HCT116 (cell line): ENCODE results near the gene P2RY4. TPM values are rescaled to one million over a fixed set of nuclear protein-coding genes. Genes with fewer than 3 reads are reported as not detected.

Experiments
- ATAC-seq: fragments of 200-7000 bp; cut with Tn5 transposase; 2 replicates; pipeline ENCODE4 v1.9.1; 2020; ENCODE audit warnings: mild to moderate bottlenecking, moderate library complexity
- BruUV-seq: library from RNA; stranded (reverse); fragments of 400-500 nt; replicated peaks from 2 replicates; lab custom pipeline; 2021; lab: Mats Ljungman, UMichigan
- CTCF ChIA-PET: fragments of 300-600 bp; sonication (Branson Sonifier 250); formaldehyde crosslinking; loops from one replicate; lab custom pipeline; 2021; ENCODE audit warnings: antibody characterized with exemption; lab: Charles Lee
- POLR2A ChIA-PET: fragments of 300-600, 350-600 bp; sonication (Branson Sonifier 250); formaldehyde crosslinking; loops from one replicate; lab custom pipeline; 2021; ENCODE audit warnings: antibody characterized with exemption; lab: Charles Lee
- RAD21 ChIA-PET, 2 experiments: fragments of 300-600 bp; sonication (Branson Sonifier 250); formaldehyde crosslinking; loops; one replicate each; lab custom pipeline; 2023; ENCODE audit warnings: low total read pairs in 2 of 2; ENCODE audit not compliant: uncharacterized antibody in 2 of 2, unreplicated experiment in 2 of 2, low non-redundant PET in 1 of 2; lab: Charles Lee
- DNase-seq: peaks from one replicate; pipeline ENCODE4 v3.0.0-alpha.2; 2010; ENCODE audit warnings: low read depth, low spot score
- H2AFZ ChIP-seq: fragments of 200-600 bp; shearing (Covaris generic), sonication (generic); 2 replicates; pipeline ENCODE4 v1.6.1; 2017; ENCODE audit warnings: low read depth, mixed run types, mixed read lengths, antibody characterized with exemption, low read length; ENCODE audit not compliant: poor library complexity, severe bottlenecking
- H3K27ac ChIP-seq: 2 replicates; pipeline ENCODE4 v1.5.1; 2012; ENCODE audit warnings: low read depth, low read length
- H3K27me3 ChIP-seq: fragments of 200-600 bp; sonication (generic); 2 replicates; pipeline ENCODE4 v1.6.1; 2016; ENCODE audit warnings: mixed run types, low read length, mixed read lengths; ENCODE audit not compliant: insufficient read depth
- H3K36me3 ChIP-seq, 2 experiments: fragments of 200-500 bp in 1 of 2; fragments of 200-600 bp in 1 of 2; sonication (Bioruptor generic) in 1 of 2; sonication (generic) in 1 of 2; 2 replicates each; pipeline versions ENCODE4 v1.5.1 to v1.6.1; 2014 to 2016; ENCODE audit warnings: low read length in 2 of 2, inconsistent platforms in 1 of 2, mixed read lengths in 1 of 2, mixed run types in 1 of 2; ENCODE audit not compliant: insufficient read depth in 2 of 2, control insufficient read depth in 1 of 2
- H3K4me1 ChIP-seq, 2 experiments: fragments of 200-600 bp in 1 of 2; sonication (generic) in 1 of 2; 2 replicates each; pipeline versions ENCODE4 v1.5.1 to v1.6.1; 2012 to 2017; ENCODE audit warnings: low read length in 2 of 2, inconsistent platforms in 1 of 2, mild to moderate bottlenecking in 1 of 2, mixed read lengths in 1 of 2, mixed run types in 1 of 2, moderate library complexity in 1 of 2; ENCODE audit not compliant: insufficient read depth in 2 of 2, control insufficient read depth in 1 of 2
- H3K4me2 ChIP-seq: fragments of 200-600 bp; sonication (generic); 2 replicates; pipeline ENCODE4 v1.6.1; 2017; ENCODE audit warnings: mixed run types, low read length, mixed read lengths
- H3K4me3 ChIP-seq, 2 experiments: fragments of 200-600 bp in 1 of 2; sonication (generic) in 1 of 2; replicated peaks in 1 of 2; 2 replicates each; pipeline ENCODE4 v1.5.1; 2011 to 2016; ENCODE audit warnings: low read length in 2 of 2, control low read depth in 1 of 2, low read depth in 1 of 2, mild to moderate bottlenecking in 1 of 2, mixed read lengths in 1 of 2, mixed run types in 1 of 2
- H3K79me2 ChIP-seq: fragments of 200-600 bp; sonication (generic); 2 replicates; pipeline ENCODE4 v1.6.1; 2017; ENCODE audit warnings: mild to moderate bottlenecking, mixed run types, low read length, moderate library complexity, mixed read lengths; ENCODE audit not compliant: insufficient read depth
- H3K9ac ChIP-seq: fragments of 200-600 bp; sonication (generic); 2 replicates; pipeline ENCODE4 v1.6.1; 2016; ENCODE audit warnings: low read length, mixed read lengths
- H3K9me2 ChIP-seq: fragments of 200-600 bp; sonication (generic), shearing (Covaris generic); 2 replicates; pipeline ENCODE4 v1.6.1; 2017; ENCODE audit warnings: mixed run types, mild to moderate bottlenecking, moderate library complexity; ENCODE audit not compliant: insufficient read depth
- H3K9me3 ChIP-seq, 2 experiments: fragments of 200-500 bp in 1 of 2; fragments of 200-600 bp in 1 of 2; sonication (Bioruptor generic) in 1 of 2; sonication (generic) in 1 of 2; 2 replicates each; pipeline ENCODE4 v1.6.1; 2014 to 2017; ENCODE audit warnings: low read length in 2 of 2, mixed read lengths in 2 of 2, inconsistent platforms in 1 of 2, low read depth in 1 of 2, mild to moderate bottlenecking in 1 of 2, mixed run types in 1 of 2, moderate library complexity in 1 of 2; ENCODE audit not compliant: control insufficient read depth in 1 of 2, insufficient read depth in 1 of 2
- H4K20me1 ChIP-seq: fragments of 200-600 bp; sonication (generic), shearing (Covaris generic); 2 replicates; pipeline ENCODE4 v1.6.1; 2017; ENCODE audit warnings: mixed run types, mild to moderate bottlenecking, moderate library complexity; ENCODE audit not compliant: insufficient read depth
- CBX3 ChIP-seq: IDR thresholded peaks from 2 replicates; pipeline ENCODE4 v1.6.1; 2012; ENCODE audit warnings: low read depth
- EGR1 ChIP-seq: IDR thresholded peaks from 2 replicates; pipeline ENCODE4 v1.6.1; 2012; ENCODE audit warnings: low read depth
- ELF1 ChIP-seq: IDR thresholded peaks from 2 replicates; pipeline ENCODE4 v1.6.1; 2012; ENCODE audit warnings: low read depth, borderline replicate concordance
- EZH2 ChIP-seq: fragments of 200-600 bp; sonication (generic); IDR thresholded peaks from 2 replicates; pipeline ENCODE4 v1.6.1; 2017; ENCODE audit warnings: antibody characterized with exemption, mixed run types
- EZH2phosphoT487 ChIP-seq: fragments of 200-600 bp; IDR thresholded peaks from 2 replicates; pipeline ENCODE4 v1.6.1; 2018; ENCODE audit warnings: antibody characterized with exemption, borderline replicate concordance
- JUND ChIP-seq: IDR thresholded peaks from 2 replicates; pipeline ENCODE4 v1.6.1; 2012
- POLR2A ChIP-seq: IDR thresholded peaks from 2 replicates; pipeline ENCODE4 v1.7.0; 2011; ENCODE audit warnings: borderline replicate concordance; ENCODE audit not compliant: insufficient read depth, insufficient read length; ENCODE audit errors: extremely low read depth
- POLR2AphosphoS5 ChIP-seq: IDR thresholded peaks from 2 replicates; pipeline ENCODE4 v1.6.1; 2011; ENCODE audit warnings: mild to moderate bottlenecking, low read depth, low read length, moderate library complexity
- RAD21 ChIP-seq: IDR thresholded peaks from 2 replicates; pipeline ENCODE4 v1.6.1; 2012; ENCODE audit warnings: low read depth, mild to moderate bottlenecking
- SP1 ChIP-seq: IDR thresholded peaks from 2 replicates; pipeline ENCODE4 v1.6.1; 2012; ENCODE audit warnings: low read depth
- TCF7L2 ChIP-seq: IDR thresholded peaks from 2 replicates; pipeline ENCODE4 v1.7.0; 2011; ENCODE audit warnings: borderline replicate concordance, inconsistent platforms; ENCODE audit not compliant: insufficient read depth, insufficient read length; ENCODE audit errors: extremely low read depth
- YY1 ChIP-seq: IDR thresholded peaks from 2 replicates; pipeline ENCODE4 v1.6.1; 2011; ENCODE audit warnings: low read length, low read depth, moderate library complexity, mild to moderate bottlenecking; ENCODE audit not compliant: insufficient replicate concordance; ENCODE audit errors: extremely low read depth
- intact Hi-C: fragments of 100-400 bp; cut with micrococcal nuclease; formaldehyde crosslinking; loops from 2 replicates; pipeline ENCODE4 v1.10.0; 2022
- total RNA-seq: library from RNA; stranded (reverse); gene quantifications from one replicate; pipeline ENCODE4 v1.2.1, GENCODE V29; 2021; ENCODE audit not compliant: unreplicated experiment
- TF ChIP-seq, protein P1 (sequence below): IDR thresholded peaks from 2 replicates; pipeline ENCODE4 v1.6.1; 2012; ENCODE audit warnings: low read depth
- TF ChIP-seq, protein P2 (sequence below): IDR thresholded peaks from 2 replicates; pipeline ENCODE4 v1.6.1; 2012
- TF ChIP-seq, protein P3 (sequence below): IDR thresholded peaks from 2 replicates; pipeline ENCODE4 v1.6.1; 2012

The P2RY4 gene
- total RNA-seq, 1 experiment from 2014 or later: not detected

DNA sequence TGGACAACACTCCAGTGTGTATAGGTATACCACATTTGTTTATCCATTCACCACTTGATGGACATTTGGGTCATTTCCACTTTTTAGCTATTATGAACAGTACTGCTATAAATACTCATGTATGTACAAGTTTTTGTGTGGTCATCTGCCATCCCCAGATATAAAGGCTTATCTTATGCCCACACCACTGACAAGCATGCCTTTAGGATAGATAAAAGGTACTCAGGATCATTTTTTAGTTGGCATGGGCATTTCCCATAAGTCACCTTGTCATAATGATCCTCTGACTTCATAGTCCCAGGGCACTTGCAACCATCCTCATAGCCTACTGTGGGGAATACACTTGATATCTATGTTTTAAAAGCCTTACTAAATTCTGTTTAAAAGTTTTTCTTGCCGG lies 19.3 kb downstream of the P2RY4 start:
- ChIA-PET POLR2A (no interaction called here), RAD21 (no interaction called here), CTCF (no interaction called here)
- no peak for ATAC-seq
- no peaks in the 10 kb centered on the region for H3K9me3 ChIP-seq
- H3K9ac ChIP-seq: no peak overlapping the region
- H3K4me3 ChIP-seq: no peak overlapping the region
- no peak for TF ChIP-seq SP1
- no peak for TF ChIP-seq RAD21
- no peak for TF ChIP-seq YY1
- TF ChIP-seq POLR2AphosphoS5: no peak
- no peak for TF ChIP-seq CBX3
- TF ChIP-seq POLR2A: no peak
- TF ChIP-seq TCF7L2: no peak
- TF ChIP-seq, protein P1, sequence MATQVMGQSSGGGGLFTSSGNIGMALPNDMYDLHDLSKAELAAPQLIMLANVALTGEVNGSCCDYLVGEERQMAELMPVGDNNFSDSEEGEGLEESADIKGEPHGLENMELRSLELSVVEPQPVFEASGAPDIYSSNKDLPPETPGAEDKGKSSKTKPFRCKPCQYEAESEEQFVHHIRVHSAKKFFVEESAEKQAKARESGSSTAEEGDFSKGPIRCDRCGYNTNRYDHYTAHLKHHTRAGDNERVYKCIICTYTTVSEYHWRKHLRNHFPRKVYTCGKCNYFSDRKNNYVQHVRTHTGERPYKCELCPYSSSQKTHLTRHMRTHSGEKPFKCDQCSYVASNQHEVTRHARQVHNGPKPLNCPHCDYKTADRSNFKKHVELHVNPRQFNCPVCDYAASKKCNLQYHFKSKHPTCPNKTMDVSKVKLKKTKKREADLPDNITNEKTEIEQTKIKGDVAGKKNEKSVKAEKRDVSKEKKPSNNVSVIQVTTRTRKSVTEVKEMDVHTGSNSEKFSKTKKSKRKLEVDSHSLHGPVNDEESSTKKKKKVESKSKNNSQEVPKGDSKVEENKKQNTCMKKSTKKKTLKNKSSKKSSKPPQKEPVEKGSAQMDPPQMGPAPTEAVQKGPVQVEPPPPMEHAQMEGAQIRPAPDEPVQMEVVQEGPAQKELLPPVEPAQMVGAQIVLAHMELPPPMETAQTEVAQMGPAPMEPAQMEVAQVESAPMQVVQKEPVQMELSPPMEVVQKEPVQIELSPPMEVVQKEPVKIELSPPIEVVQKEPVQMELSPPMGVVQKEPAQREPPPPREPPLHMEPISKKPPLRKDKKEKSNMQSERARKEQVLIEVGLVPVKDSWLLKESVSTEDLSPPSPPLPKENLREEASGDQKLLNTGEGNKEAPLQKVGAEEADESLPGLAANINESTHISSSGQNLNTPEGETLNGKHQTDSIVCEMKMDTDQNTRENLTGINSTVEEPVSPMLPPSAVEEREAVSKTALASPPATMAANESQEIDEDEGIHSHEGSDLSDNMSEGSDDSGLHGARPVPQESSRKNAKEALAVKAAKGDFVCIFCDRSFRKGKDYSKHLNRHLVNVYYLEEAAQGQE: no peak
- no peak for TF ChIP-seq JUND
- TF ChIP-seq, protein P2, sequence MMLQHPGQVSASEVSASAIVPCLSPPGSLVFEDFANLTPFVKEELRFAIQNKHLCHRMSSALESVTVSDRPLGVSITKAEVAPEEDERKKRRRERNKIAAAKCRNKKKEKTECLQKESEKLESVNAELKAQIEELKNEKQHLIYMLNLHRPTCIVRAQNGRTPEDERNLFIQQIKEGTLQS: no peak
- no peak for TF ChIP-seq EZH2phosphoT487
- no peak for TF ChIP-seq EGR1
- no peak for TF ChIP-seq ELF1
- TF ChIP-seq, protein P3, sequence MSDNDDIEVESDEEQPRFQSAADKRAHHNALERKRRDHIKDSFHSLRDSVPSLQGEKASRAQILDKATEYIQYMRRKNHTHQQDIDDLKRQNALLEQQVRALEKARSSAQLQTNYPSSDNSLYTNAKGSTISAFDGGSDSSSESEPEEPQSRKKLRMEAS: no peak
- no peak for TF ChIP-seq EZH2
- H3K4me2 ChIP-seq: no peak overlapping the region
- H3K9me2 ChIP-seq: no peaks in the 10 kb centered on the region
- intact Hi-C loops: no loop called here
- H3K79me2 ChIP-seq: no peaks in the 10 kb centered on the region
- no peak overlapping the region for H2AFZ ChIP-seq
- no peak overlapping the region for H3K27ac ChIP-seq
- no peak for DNase-seq
- no TSS peak for BruUV-seq
- H3K36me3 ChIP-seq: no peaks in the 10 kb centered on the region
- peaks cover 0 to 25% of the 10 kb centered on the region in 2 experiments; a peak in 1 of 4 replicates for H3K4me1 ChIP-seq
- no peaks in the 10 kb centered on the region for H4K20me1 ChIP-seq
- H3K27me3 ChIP-seq: no peaks in the 10 kb centered on the region
